Endometrium (tissue), 2 donors: ENCODE data around the gene KLHL5.
"Not testable (repeated sequence)": the region's sequence is repeated elsewhere in the genome, so short reads cannot be mapped to it uniquely, and the experiment has no call there.

ENCODE experiments used
- FAIRE-seq: peaks from 2 replicates; lab custom pipeline; 2012; peaks lifted over from hg19 to GRCh38; lab: Jason Lieb, UNC
- donor health status: control.
- donor health status: control.

KLHL5 gene

GRCh38 chr4:39102297-39102696 lies 40.3 kb downstream of the KLHL5 start:
- no peak for FAIRE-seq

GRCh38 chr4:39103291-39103690 lies 41.3 kb downstream of the KLHL5 start:
- FAIRE-seq = no peak

DNA sequence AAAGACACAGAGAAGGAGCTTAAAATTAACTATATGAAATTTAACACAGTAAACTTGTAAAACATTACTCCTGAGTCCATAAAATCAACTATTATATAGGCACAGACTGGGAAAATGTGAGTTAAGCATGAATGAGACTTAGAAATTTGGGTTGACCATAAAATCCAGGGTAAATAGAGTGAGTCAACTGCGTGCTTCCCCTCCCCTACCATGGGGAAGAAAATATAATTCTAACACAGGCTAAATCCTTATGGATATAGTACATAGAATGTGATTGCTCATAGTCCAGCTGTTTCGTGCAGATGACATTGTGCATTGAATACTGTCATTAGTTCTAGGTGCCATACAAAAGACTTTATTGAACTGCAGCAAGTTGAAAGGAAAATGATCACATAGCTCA lies 42.2 kb downstream of the KLHL5 start:
- FAIRE-seq = no peak

- FAIRE-seq = no peak
Observed at GRCh38 chr4:39106011-39106410, 44.0 kb downstream of the KLHL5 start.

DNA sequence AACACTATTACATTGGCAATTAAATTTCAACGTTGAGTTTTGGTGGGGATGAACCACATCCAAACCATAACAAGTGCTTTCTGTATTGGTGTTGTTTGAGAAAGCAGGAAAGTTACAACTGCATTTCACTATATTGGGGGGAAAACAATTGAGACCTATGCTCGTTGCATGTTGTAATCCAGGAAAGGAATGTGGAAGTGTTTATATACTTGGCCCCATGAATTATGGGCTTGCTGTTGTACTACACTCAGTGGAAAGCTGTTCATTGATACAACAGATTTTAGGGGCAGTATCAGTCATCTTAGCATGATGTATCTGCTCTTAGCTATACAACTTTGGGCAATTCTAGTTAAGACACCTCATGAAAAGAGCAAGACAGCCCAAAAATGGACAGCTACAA lies 52.4 kb downstream of the KLHL5 start:
- no peak for FAIRE-seq

- FAIRE-seq = no peak
Observed at GRCh38 chr4:39118034-39118658, 56.1 kb downstream of the KLHL5 start.

- FAIRE-seq = no peak
Observed at GRCh38 chr4:39120418-39120817, 58.4 kb downstream of the KLHL5 start.

DNA sequence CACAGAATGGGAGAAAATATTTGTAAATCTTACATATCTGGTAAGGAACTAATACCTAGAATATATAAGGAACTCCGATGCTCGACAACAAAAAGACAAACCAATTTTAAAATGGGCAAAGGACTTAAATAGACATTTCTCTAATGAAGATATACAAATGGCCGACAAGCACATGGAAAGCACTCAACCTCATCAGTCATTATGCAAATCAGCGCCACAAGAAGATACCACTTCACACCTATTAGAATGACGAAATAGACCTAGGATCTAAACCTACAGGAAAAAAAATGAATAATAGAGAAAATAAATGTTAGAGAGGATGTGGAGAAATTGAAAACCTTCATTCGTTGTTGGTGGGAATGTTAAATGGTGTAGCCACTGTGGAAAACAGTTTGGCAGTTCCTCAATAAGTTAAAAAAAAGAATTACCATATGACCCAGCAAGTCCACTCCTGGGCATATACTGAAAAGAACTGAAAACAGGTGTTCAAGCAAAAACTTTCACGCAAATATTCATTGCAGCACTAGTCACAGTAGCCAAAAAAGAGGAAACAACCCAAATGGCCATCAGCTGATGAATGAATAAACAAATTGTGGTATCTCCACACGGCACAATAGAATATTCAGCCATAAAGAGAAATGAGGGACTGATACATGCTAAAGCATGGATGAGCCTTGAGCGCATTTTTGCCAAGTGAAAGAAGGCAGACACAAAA lies 63.0 kb downstream of the KLHL5 start:
- no peak for FAIRE-seq

DNA sequence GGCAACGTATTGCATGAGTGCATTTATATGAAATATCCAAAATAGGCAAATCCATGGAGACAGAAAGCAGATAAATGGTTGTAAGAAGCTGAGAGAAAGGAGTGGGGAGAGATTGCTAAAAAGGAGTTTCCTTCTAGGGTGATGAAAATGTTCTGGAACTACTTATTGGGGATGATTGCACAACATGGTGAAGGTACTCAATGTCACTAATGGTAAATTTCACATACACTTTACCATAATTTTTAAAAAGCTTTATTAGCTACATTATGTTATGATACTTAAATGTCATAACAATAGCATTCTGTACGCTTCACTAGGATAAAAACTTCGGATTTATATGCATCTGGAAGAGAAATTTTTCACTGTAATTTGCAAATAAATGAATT lies 63.6 kb downstream of the KLHL5 start:
- no peak for FAIRE-seq

DNA sequence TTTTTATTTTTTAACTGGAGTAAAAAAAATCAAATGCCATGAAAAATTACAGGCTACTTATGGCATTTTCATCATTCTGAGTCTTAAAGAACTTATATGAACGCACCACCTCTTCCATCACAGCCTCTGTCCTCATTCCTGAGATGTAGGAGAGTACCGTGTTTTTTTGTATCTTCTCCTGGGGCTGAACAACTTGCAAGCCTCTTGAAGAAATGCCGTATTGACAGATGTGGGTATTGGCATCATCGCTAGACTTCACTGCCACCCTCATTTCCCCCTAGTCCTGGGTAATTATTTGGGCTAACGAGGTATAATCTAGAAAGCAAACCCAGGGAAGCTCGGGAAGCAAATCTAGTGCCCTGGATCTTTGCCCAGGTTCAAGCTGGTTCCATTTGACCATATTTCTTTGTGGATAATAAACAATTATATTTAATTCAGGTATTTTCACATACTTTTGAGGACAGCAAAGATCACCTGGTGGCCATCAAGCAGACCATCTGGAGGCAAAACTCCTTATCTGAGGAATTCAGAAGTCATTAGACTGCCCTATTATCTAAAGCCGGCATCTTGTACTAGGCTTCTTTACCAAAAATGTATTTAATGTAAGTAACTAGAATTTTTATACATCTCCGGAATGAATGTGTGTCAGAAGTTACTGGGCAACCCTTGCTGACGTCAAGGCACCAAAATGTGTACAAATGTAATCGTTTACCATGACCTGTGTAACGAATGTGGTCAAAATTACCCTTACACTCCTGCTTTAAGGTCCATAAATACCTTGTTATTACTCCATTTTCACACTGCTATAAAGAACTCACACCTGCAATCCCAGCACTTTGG lies 64.4 kb downstream of the KLHL5 start:
- FAIRE-seq = no peak

DNA sequence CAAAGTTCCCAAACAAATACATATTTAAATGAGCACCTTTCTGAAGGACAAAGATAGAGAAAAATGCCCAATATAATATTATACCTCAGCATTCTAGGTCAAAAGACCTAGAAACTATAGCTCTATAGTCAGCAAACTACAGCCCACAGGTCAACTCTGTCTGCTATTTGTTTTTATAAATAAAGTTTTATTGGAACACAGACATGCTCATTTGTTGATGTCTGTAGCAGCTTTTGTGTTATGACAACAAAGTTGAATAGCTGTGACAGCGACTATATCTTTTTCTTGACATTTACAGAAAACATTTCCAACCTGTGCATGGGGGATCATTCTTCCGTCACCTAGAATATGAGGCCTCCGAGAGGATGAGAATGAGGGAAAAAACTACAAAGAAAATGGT lies 71.6 kb downstream of the KLHL5 start:
- FAIRE-seq = no peak

GRCh38 chr4:39134683-39135306 lies 72.8 kb downstream of the KLHL5 start:
- FAIRE-seq = no peak

DNA sequence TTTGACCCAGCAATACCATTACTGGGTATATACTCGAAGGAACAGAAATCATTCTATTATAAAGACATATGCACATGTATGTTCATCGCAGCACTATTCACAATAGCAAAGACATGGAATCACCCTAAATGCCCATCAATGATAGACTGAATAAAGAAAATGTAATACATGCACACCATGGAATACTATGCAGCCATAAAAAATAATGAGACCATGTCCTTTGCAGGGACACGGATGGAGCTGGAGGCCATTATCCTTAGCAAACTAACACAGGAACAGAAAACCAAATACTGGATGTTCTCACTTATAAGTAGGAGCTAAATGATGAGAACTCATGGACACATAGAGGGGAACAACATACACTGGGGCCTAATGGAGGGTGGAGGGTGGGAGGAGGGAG lies 76.2 kb downstream of the KLHL5 start:
- not testable (repeated sequence) for FAIRE-seq

DNA sequence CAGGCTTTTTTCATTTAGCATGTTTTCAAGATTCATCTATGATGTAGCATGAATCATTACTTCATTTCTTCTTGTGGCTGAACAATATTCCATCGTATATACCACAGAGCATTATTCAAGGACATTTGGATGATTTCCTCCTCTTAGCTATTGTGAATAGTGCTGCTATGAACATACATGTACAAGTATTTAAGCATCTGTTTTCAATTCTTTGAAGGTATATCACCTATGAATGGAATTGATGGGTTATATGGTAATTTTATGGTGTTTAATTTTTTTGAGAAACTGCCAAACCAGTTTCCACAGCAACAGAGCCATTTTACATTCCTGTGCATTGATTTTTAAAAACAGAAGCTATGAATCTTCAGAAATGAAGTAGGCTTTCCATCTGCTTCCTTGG lies 84.2 kb downstream of the KLHL5 start:
- FAIRE-seq = no peak

- FAIRE-seq = no peak
Observed at GRCh38 chr4:39154009-39154408, 92.0 kb downstream of the KLHL5 start.

DNA sequence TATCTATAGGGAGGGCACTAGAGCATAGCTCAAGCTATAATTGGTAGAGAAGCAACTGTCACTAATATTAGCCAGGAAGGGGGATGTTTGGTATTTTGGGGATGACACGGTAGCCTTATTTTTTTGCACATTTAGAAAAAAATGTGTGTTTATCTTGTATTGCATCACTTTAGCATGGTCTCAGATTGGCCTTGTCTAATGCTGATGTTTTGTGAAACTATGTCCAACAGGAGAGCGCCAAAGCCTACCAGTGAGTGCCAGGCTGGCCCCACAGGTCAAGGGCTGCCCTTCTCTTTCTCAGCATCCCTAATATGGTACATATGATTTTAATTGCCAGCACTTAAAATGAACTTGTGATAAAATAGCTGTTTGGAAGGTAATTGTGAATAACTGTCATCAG lies 95.5 kb downstream of the KLHL5 start:
- no peak for FAIRE-seq

DNA sequence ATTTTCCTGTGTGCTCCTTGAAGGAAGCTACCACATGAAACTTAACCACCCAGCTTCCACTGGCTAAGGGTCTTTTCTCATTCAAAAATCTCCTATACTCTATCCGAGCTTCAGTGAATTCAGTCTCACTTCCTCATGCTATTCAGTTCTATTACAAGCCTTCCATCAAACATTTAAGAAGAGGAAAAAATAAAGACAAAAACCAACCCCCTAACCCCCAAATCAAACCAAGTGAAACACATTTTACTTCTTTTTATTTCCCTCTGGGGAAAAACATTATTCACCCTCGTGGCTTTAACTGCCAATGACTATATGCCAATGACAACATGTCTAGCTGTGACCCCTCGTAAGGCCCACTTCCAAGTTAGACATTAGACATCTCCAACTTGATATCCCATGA lies 104.1 kb downstream of the KLHL5 start:
- FAIRE-seq = no peak

GRCh38 chr4:39166669-39167068 lies 104.6 kb downstream of the KLHL5 start:
- no peak for FAIRE-seq

DNA sequence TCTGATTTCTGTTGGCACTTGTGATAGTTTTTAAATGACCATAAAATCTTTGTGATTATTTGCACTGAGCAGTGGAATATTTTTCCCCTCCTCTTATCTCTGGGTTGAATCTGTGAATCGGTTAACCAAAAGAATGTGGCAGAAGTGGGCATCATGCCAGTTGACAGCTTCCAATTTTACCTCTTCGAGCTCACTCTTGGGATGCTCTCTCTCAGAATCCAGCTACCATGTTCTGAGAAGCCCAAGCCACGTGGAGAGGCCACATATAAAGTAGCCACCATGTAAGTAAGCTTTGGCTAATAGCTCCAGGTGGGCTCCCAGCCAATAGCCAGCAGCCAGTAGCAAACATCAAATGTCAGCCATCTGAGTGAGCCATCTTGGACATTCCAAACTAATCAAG lies 107.4 kb downstream of the KLHL5 start:
- FAIRE-seq = no peak

- no peak for FAIRE-seq
Observed at GRCh38 chr4:39170301-39170700, 108.3 kb downstream of the KLHL5 start.
